ENCODE data around the gene CGB2. TPM values are rescaled to one million over a fixed set of nuclear protein-coding genes. Genes with fewer than 3 reads are reported as not detected.

CGB2 gene
- total RNA-seq, 1 experiment from 2014 or later = 0.77 TPM

DNA sequence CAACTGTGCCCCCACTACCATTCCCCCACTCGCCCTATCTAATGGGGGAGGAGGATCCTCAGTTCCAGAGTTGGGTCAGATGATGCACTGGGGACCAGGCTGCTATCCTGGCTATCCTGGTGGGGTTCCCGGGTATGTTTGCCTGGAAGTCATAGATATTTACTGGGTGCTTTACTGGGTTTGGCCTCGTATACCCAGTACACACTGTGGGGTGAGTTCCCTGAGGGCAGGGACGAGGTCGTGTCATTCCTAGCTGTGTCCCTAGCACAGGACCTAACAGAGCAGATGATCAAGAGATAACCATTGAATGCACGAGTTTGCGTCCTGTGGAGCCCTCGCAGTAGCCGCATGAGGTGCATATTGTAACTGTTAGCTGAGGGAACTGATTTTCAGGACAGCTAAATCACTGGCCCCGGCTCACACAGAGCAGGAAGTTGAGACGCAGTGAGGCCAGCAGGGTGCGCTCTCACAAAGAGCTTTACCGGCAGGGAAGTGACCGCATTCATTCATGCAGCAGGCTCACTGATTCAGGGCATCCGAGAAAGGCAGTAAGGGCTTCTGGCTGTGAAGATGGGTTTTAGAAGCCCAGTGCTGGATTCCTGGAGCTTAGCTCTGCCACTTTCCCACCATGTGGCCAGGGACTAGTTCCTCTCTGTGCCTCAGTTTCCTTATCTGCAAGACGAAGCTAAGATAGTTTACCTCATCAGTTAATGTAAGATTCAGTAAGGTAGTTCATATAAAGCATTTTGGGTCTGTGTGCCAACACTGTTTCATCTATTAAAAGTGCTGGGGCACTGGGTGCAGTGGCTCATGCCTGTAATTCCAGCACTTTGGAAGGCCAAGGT, 32.0 kb upstream of the CGB2 start:
- Histone ChIP-seq H3K56ac (ENCODE audit: insufficient read length, low read depth, low read length) (no peak overlapping the region), H3K14ac (ENCODE audit: insufficient read depth, low read length) (no peak overlapping the region), H3K4ac (ENCODE audit: low read depth, low read length) (no peak overlapping the region), H2BK5ac (ENCODE audit: insufficient read length, low read length) (no peak overlapping the region), H3K9me3 (ENCODE audit: control insufficient read depth, low read depth, low read length) (no peaks in the 10 kb centered on the region), H3K79me1 (ENCODE audit: insufficient read depth, low read depth, low read length, poor library complexity, severe bottlenecking) (no peaks in the 10 kb centered on the region), H3K23ac (ENCODE audit: insufficient read length, low read depth, low read length) (no peak overlapping the region), H3K4me2 (ENCODE audit: insufficient read depth, insufficient read length, low read length) (no peak overlapping the region), H2AFZ (ENCODE audit: low read length) (no peak overlapping the region), H3K18ac (ENCODE audit: insufficient read length, low read depth, low read length) (no peak overlapping the region), H4K91ac (ENCODE audit: insufficient read length, low read depth, low read length) (no peak overlapping the region), H2BK120ac (ENCODE audit: low read depth, low read length, poor library complexity, severe bottlenecking) (no peak overlapping the region), H4K20me1 (ENCODE audit: control insufficient read depth, insufficient read depth, insufficient read length) (no peaks in the 10 kb centered on the region), H3K4me1 (ENCODE audit: insufficient read depth, low read length) (no peaks in the 10 kb centered on the region), H2BK15ac (ENCODE audit: low read depth, low read length) (no peak overlapping the region), H3K79me2 (ENCODE audit: insufficient read depth, low read length) (peaks cover 5% of the 10 kb centered on the region; the same call in 1 of the 2 replicates), H3K27me3 (ENCODE audit: insufficient read depth, low read length) (no peaks in the 10 kb centered on the region), H3K27ac (ENCODE audit: insufficient read length, low read depth, low read length) (no peak overlapping the region), H2BK20ac (ENCODE audit: low read depth, low read length, poor library complexity, severe bottlenecking) (no peak overlapping the region), H3K9ac (ENCODE audit: extremely low read depth, insufficient read length, low read length) (no peak overlapping the region), H4K5ac (ENCODE audit: insufficient read length, low read depth, low read length) (no peak overlapping the region), H2BK12ac (ENCODE audit: insufficient read length, low read depth, low read length) (no peak overlapping the region), H3K23me2 (ENCODE audit: insufficient read length, low read depth, low read length, poor library complexity, severe bottlenecking) (no peaks in the 10 kb centered on the region), H3T11ph (ENCODE audit: low read length) (no peak overlapping the region), H4K8ac (replicated peaks; ENCODE audit: insufficient read length, low read depth, low read length) (no peak overlapping the region), H2AK5ac (ENCODE audit: insufficient read length, low read length) (no peak overlapping the region)
- no peaks in the 10 kb centered on the region for H3K27me3 Mint-ChIP-seq (ENCODE audit: low read depth)
- peak overlapping the region; percentile 78 to 94 (median 94); a peak in 5 of 7 replicates for H3K27ac Mint-ChIP-seq
- H3K4me1 Mint-ChIP-seq = peaks cover 17 to 20% of the 10 kb centered on the region in 2 experiments
- peak overlapping the region in 1 of 2 experiments; percentile 54; a peak in 2 of 5 replicates for H3K4me3 Mint-ChIP-seq
- peak; percentile 90 for DNase-seq
- TF ChIP-seq, protein P1, sequence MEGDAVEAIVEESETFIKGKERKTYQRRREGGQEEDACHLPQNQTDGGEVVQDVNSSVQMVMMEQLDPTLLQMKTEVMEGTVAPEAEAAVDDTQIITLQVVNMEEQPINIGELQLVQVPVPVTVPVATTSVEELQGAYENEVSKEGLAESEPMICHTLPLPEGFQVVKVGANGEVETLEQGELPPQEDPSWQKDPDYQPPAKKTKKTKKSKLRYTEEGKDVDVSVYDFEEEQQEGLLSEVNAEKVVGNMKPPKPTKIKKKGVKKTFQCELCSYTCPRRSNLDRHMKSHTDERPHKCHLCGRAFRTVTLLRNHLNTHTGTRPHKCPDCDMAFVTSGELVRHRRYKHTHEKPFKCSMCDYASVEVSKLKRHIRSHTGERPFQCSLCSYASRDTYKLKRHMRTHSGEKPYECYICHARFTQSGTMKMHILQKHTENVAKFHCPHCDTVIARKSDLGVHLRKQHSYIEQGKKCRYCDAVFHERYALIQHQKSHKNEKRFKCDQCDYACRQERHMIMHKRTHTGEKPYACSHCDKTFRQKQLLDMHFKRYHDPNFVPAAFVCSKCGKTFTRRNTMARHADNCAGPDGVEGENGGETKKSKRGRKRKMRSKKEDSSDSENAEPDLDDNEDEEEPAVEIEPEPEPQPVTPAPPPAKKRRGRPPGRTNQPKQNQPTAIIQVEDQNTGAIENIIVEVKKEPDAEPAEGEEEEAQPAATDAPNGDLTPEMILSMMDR (conservative IDR thresholded peaks at IDR 0.05) = peak; percentile 92
- H3K9me3 Mint-ChIP-seq = no peaks in the 10 kb centered on the region
- peaks cover 8 to 30% (median 18%) of the 10 kb centered on the region in 3 experiments; a peak in 6 of 7 replicates for H3K36me3 Mint-ChIP-seq (ENCODE audit: insufficient read depth in 1 of 3, low read depth in 3 of 3)
- WGBS (ENCODE audit: extremely low coverage, insufficient read length, low lambda C conversion rate) = no CpG with 5 or more reads among the region's 16 CpGs

Data from H9 (cell line).